Sigmoid colon (tissue), 4 donors: ENCODE data around the gene C19orf67.

Source experiments
- POLR2A ChIP-seq, 2 donors: fragments of 450-650 bp; IDR thresholded peaks; one replicate each; pipeline ENCODE4 v1.6.1; 2016; ENCODE audit warnings: antibody characterized with exemption in 2 of 2, mild to moderate bottlenecking in 2 of 2, moderate library complexity in 2 of 2
- POLR2AphosphoS5 ChIP-seq, 4 donors: sonication (generic); formaldehyde crosslinking; IDR thresholded peaks; one replicate each; pipeline ENCODE4 v1.6.1; 2017; ENCODE audit warnings: antibody characterized with exemption in 4 of 4
- TF ChIP-seq, protein P1 (sequence below), 4 experiments: fragments of 450-650 bp in 3 of 4; fragments of 200-600 bp in 1 of 4; IDR thresholded peaks; one replicate each; pipeline ENCODE4 v1.5.1; 2016 to 2019; ENCODE audit warnings: antibody characterized with exemption in 4 of 4, mild to moderate bottlenecking in 3 of 4, moderate library complexity in 2 of 4

DNA sequence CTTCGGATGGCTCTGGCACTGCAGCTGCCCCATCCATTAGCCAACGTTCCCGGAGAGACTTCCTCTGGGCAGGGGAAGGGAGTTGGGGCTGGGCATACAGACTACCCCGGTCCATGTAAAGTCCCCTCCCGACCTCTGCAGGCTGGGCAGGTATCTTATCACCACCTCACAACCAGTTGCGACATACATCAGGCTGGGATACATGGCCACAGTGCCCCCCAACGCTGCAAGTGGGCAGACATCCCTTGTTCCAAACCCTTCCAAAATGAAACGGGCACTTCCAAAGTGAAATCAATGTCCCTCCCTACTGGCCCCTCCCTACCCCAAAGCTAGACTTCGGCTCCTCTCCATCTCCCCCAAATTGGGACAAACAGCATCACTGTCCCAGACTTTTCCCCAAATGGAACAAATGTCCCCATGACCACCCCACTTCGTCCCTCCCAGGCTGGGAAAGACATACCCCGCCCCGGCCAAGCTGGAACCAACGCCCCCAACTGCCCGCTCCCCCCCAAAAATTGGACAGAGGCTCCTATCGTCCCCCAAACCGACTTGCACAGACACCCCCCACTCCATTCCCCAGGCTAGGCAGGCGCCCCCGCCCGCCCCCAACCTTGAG is 28.7 kb downstream of the C19orf67 start:
- TF ChIP-seq, protein P1, sequence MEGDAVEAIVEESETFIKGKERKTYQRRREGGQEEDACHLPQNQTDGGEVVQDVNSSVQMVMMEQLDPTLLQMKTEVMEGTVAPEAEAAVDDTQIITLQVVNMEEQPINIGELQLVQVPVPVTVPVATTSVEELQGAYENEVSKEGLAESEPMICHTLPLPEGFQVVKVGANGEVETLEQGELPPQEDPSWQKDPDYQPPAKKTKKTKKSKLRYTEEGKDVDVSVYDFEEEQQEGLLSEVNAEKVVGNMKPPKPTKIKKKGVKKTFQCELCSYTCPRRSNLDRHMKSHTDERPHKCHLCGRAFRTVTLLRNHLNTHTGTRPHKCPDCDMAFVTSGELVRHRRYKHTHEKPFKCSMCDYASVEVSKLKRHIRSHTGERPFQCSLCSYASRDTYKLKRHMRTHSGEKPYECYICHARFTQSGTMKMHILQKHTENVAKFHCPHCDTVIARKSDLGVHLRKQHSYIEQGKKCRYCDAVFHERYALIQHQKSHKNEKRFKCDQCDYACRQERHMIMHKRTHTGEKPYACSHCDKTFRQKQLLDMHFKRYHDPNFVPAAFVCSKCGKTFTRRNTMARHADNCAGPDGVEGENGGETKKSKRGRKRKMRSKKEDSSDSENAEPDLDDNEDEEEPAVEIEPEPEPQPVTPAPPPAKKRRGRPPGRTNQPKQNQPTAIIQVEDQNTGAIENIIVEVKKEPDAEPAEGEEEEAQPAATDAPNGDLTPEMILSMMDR (IDR thresholded peaks at IDR 0.05) = no peak
- TF ChIP-seq POLR2AphosphoS5 (IDR thresholded peaks at IDR 0.05) = no peak
- no peak for TF ChIP-seq POLR2A (IDR thresholded peaks at IDR 0.05)
